Keratinocyte (primary cell): Measurements from ENCODE around the gene AQP5.

Experiments used
- EZH2 ChIP-seq: IDR thresholded peaks from one replicate; pipeline ENCODE4 v1.6.1; 2012; ENCODE audit warnings: inconsistent platforms, mild to moderate bottlenecking, low read length, moderate library complexity
- TF ChIP-seq, protein P1 (sequence below), 3 experiments: IDR thresholded peaks in 1 of 3; conservative IDR thresholded peaks in 1 of 3; optimal IDR thresholded peaks in 1 of 3; 2 replicates in 2 of 3; 3 replicates in 1 of 3; pipeline versions ENCODE3 to v1.5.1; 2011; ENCODE audit warnings: low read length in 3 of 3, mild to moderate bottlenecking in 3 of 3, moderate library complexity in 2 of 3, control low read depth in 1 of 3, inconsistent platforms in 1 of 3; ENCODE audit not compliant: insufficient read depth in 2 of 3; ENCODE audit errors: extremely low read depth in 1 of 3

- TF ChIP-seq, protein P1, sequence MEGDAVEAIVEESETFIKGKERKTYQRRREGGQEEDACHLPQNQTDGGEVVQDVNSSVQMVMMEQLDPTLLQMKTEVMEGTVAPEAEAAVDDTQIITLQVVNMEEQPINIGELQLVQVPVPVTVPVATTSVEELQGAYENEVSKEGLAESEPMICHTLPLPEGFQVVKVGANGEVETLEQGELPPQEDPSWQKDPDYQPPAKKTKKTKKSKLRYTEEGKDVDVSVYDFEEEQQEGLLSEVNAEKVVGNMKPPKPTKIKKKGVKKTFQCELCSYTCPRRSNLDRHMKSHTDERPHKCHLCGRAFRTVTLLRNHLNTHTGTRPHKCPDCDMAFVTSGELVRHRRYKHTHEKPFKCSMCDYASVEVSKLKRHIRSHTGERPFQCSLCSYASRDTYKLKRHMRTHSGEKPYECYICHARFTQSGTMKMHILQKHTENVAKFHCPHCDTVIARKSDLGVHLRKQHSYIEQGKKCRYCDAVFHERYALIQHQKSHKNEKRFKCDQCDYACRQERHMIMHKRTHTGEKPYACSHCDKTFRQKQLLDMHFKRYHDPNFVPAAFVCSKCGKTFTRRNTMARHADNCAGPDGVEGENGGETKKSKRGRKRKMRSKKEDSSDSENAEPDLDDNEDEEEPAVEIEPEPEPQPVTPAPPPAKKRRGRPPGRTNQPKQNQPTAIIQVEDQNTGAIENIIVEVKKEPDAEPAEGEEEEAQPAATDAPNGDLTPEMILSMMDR (optimal IDR thresholded peaks at IDR 0.05 in 1 of 3, IDR thresholded peaks at IDR 0.05 in 1 of 3, conservative IDR thresholded peaks at IDR 0.05 in 1 of 3; ENCODE audit: extremely low read depth in 1 of 3, insufficient read depth in 2 of 3, low read length in 3 of 3) = no peak
- TF ChIP-seq EZH2 = no peak
Observed at GRCh38 chr12:49944718-49945117, 17.0 kb upstream of the AQP5 start.
